Measurements from ENCODE around the gene MAP3K2.

Gene MAP3K2

GRCh38 chr2:127371037-127371436, 16.7 kb downstream of the MAP3K2 start:
- H3K27ac ChIP-seq: no peak overlapping the region
- TF ChIP-seq CTCF (conservative IDR thresholded peaks at IDR 0.05): no peak
- no peak for TF ChIP-seq ZFX (IDR thresholded peaks at IDR 0.05)

GRCh38 chr2:127370010-127370409, 17.8 kb downstream of the MAP3K2 start:
- TF ChIP-seq ZFX (IDR thresholded peaks at IDR 0.05) (no peak), CTCF (conservative IDR thresholded peaks at IDR 0.05) (no peak)

DNA sequence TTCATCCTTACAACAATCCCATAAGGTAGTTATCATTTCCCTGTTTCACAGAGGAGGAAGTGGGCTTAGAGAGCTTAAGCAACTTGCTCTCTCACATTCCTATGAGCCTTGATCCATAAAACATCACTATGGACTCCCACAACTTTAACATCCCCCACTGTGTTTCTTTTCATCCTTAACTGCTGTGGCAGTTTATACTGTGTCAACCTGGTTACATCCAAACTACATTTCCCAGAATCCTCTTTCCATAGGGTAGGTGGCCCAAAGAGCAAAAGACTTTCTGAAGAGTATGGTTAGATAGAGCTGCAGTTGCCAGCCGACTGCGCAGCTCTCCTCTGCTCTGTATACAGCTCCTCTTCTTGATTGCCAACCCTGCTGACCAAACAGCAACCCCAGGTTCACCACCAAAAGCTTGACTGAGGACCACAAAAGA, 22.5 kb downstream of the MAP3K2 start:
- H3K27ac ChIP-seq: no peak overlapping the region

More at GRCh38 chr2:127370010-127370409, 17.8 kb downstream of the MAP3K2 start:
- H3K27ac ChIP-seq: no peak overlapping the region

GRCh38 chr2:127362971-127363370, 24.8 kb downstream of the MAP3K2 start:
- no peak overlapping the region for H3K27ac ChIP-seq
- no peak for TF ChIP-seq ZFX (IDR thresholded peaks at IDR 0.05)
- TF ChIP-seq CTCF (conservative IDR thresholded peaks at IDR 0.05): no peak

More for the DNA sequence above, 22.5 kb downstream of the MAP3K2 start:
- TF ChIP-seq CTCF (conservative IDR thresholded peaks at IDR 0.05) (no peak), ZFX (IDR thresholded peaks at IDR 0.05) (no peak)

GRCh38 chr2:127361929-127362885, 25.6 kb downstream of the MAP3K2 start:
- TF ChIP-seq CTCF (conservative IDR thresholded peaks at IDR 0.05) (no peak), ZFX (IDR thresholded peaks at IDR 0.05) (no peak)
- no peak overlapping the region for H3K27ac ChIP-seq

DNA sequence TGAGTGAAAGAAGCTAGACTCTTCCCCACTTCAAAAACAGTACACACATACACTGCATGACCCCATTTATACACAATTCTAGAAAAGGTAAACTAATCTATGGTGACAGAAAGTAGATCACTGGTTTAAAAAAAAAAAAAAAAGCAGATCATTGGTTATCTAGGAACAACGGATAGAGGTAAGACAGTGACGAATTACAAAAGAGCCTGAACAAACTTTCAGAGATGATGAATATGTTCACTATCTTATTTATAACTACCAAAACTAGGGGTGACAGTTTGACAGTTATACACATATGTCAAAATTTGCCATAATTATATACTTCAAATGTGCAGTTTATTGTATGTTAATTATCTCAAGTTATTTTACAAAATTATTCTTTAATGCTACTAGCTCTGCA, 27.5 kb downstream of the MAP3K2 start:
- TF ChIP-seq CTCF (conservative IDR thresholded peaks at IDR 0.05) (no peak), ZFX (IDR thresholded peaks at IDR 0.05) (no peak)
- H3K27ac ChIP-seq: no peak overlapping the region

- TF ChIP-seq CTCF (conservative IDR thresholded peaks at IDR 0.05): no peak
- H3K27ac ChIP-seq: no peak overlapping the region
Observed at GRCh38 chr2:127359520-127359919, 28.3 kb downstream of the MAP3K2 start.
